Measurements from ENCODE around the gene HECTD3.

DNA sequence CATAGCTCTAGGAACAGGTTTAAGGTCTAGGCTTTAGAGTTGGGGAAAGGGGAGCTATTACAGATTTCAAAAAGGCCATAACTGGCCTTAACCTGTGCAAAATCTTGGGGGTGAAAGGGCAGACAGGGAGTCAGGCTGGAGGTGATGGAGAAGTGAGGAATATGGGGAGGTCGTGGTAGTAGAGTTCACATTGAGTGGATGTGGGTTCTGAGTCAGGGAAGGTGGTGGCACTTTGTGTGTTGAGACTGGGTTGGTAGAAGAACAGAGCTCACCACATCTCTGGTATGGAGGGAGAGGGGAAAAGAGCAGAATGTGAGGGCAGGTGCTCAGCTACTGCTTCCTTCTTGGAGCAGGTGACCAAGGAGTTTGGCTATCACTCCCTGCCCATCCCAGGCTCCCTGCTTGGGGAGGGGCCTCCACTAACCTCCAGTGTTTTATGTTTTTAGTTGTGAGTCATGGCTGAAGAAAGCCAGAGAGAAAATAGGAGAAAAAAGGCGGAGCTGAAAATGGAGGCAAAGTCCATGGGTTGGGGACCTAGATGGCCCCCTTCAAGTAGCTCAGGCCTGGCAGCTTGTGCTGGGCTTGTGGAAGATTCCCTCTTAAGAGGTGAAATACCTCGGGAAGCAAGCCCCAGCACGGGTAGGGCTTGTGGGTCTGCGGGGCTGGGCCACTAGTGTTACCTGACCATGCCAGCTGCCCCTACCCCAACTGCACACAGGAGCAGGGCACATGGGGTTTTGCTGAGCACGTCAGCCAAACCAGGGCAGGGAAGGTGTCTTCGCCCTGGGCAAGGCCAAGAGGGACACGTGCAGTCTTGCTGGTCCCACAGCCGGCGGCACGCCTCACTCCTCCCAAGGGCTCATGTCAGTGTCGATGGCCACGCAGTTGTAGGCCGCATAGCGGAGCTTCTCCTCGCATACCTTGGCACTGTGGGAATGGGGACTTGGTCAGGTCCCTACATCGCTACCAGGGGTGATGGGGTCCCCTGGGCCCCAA is 8.2 kb downstream of the HECTD3 start:
- TF ChIP-seq, protein P1, sequence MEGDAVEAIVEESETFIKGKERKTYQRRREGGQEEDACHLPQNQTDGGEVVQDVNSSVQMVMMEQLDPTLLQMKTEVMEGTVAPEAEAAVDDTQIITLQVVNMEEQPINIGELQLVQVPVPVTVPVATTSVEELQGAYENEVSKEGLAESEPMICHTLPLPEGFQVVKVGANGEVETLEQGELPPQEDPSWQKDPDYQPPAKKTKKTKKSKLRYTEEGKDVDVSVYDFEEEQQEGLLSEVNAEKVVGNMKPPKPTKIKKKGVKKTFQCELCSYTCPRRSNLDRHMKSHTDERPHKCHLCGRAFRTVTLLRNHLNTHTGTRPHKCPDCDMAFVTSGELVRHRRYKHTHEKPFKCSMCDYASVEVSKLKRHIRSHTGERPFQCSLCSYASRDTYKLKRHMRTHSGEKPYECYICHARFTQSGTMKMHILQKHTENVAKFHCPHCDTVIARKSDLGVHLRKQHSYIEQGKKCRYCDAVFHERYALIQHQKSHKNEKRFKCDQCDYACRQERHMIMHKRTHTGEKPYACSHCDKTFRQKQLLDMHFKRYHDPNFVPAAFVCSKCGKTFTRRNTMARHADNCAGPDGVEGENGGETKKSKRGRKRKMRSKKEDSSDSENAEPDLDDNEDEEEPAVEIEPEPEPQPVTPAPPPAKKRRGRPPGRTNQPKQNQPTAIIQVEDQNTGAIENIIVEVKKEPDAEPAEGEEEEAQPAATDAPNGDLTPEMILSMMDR (IDR thresholded peaks at IDR 0.05; ENCODE audit: low read depth, low read length, missing input control): no peak
- TF ChIP-seq, protein P2, sequence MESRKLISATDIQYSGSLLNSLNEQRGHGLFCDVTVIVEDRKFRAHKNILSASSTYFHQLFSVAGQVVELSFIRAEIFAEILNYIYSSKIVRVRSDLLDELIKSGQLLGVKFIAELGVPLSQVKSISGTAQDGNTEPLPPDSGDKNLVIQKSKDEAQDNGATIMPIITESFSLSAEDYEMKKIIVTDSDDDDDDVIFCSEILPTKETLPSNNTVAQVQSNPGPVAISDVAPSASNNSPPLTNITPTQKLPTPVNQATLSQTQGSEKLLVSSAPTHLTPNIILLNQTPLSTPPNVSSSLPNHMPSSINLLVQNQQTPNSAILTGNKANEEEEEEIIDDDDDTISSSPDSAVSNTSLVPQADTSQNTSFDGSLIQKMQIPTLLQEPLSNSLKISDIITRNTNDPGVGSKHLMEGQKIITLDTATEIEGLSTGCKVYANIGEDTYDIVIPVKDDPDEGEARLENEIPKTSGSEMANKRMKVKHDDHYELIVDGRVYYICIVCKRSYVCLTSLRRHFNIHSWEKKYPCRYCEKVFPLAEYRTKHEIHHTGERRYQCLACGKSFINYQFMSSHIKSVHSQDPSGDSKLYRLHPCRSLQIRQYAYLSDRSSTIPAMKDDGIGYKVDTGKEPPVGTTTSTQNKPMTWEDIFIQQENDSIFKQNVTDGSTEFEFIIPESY (IDR thresholded peaks at IDR 0.05): no peak

All from liver (tissue), 2 donors.